NCI-H345 treated with DMSO at 0.1 percent for 48 hours (cell line): ENCODE data around the gene SMAD5.

Source experiments
- DNase-seq: peaks from one replicate; lab custom pipeline; 2025; ENCODE audit not compliant: unreplicated experiment; lab: John Stamatoyannopoulos, UW

The SMAD5 gene

DNA sequence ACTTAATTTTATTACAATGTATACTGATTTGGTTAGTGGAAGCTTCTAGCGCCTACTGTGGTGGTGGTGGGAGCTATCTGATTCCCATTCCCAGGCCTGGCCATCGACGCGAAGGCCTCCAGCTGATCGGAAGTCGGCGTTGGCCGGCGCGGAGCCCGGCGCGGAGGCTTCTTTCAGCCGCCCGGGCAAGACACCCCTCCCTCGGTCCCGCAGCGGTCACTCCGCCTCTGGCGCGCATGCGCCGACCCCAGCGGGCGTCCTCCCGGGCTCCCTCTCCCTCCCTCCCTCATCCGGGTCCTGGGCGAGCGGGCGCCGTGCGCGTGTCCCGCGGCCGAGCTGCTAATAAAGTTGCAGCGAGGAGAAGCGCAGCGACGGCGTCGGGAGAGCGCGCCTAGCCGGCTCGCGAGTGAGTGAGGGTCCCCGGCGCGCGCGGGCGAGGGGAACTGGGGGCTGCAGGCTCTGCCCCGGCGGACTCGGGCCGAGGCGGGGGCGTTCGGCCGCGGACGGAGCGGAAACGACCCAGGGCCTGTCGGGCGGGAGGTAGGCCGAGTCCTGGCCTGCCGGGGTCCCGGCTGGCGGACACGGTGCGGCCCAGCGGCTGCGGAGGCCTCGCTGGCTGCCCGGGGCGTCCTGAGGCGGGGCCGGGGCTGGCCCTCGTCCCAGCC lies at the start of gene SMAD5:
SMAD5 (plus strand) TSS at position 289 of the 665 bp plus-strand sequence. CDS start 20,916 bp downstream, outside the sequence.
- peak; percentile 80 for DNase-seq

DNA sequence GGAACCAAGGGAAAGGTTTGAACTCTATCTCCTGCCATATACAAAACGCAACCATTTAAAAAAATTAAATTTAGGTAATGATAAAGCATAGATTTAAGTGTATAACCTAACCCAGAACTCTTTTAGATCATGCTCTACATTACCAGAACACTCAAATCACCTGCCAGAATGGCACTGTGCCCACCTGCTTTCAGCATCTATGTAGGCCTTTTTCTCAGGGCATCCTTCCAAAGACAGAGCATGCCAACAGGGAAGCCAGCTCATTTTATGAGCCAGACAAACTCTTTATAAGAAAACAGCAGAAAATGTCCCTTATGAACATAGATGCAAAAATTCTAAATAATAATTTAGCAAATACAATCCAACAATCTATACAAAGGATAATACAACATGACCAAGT lies 47.9 kb upstream of the SMAD5 start:
- no peak for DNase-seq

DNA sequence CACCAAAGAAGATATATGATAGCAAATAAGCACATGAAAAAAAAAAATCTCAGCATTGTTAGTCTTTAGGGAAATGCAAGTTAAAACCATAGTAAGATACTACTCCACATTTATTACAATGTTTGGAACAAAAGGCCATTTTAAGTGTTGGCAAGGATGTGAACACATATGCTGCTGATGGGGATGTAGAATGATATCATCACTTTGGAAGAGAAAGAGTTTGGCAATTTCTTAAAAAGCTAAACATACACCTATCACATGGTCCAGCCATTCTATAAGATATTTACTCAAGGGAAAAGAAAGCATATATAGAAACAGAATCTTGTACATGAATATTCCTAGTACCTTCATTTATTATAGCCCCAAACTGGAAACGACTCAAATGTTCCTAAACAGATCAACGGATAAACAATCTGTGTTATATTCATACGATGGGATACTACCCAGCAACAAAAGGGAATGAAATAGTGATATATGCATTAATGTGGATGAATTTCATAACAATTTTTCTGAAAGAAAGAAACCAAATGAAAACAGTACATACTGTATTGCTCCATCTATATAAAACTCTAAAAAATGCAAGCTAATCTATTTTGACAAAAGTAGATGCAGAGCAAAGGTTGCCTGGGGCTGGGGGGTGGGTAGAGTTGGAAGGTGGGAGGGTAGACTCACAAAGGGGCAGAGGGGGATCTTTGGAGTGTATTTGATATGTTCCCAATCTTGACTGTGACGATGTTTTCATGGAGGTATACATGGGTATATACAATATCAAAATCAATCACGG lies 45.7 kb upstream of the SMAD5 start:
- no peak for DNase-seq

DNA sequence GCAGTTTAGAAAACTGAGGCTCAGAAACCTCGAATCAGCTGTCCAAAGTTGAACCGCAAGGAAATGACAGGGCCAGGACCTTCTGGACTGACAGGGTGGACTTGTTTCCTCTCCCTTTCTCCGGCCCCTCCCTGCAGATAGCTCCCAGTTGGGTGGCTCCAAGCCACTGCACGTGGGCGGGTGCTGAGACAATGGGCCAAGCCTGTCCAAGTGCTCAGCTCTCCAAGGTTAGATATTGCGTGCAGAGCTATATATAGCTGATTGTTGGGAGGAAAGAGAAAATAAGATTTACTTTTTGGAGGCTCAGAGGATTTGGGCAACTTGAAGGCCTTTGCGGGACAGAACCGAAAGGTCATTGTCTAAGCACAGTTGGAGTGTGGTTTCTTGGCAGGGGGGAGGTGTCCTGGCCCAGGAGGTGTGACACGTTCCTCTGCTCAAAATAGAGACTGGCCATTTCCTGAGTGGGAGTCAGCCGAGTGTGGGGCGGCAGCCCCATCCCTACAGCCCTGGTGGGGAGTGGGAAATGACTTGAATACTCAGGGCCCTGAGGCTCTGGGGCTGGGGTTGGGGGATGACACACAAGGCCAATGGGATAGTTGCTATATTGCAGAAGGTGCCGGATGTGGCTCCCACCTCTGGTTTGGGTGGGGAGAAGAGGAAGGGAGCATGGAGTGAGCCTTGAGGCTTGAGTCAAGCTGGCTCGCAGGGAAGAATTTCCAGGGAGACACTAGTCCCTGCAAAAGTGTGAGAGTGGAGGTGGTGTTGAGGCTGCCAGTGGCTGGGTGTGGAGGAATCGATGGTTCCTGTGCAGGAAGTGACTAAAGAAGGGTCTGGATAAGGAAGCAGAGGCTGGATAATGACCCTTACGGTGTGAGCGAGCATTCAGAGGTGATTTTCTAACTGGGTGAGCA lies 44.4 kb upstream of the SMAD5 start:
- DNase-seq, result no peak

DNA sequence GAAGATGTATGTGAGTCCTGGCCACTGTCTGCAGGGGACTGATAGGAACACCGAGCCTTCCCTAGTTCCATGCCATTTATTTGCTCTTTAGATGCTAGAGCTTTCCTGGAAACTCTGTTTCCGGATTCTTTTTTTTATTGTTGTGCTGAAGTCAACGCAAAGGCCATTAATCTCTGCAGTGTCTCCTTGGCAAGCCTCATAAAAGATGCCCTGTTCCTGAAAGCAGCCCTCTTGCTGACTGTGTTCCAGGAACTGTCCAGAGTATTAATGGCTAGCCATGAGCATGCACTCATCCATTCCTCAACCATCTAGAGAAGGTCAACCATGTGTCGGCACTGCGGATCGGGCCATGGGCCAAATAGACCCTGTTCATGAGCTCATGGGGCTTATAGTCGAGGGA lies 42.9 kb upstream of the SMAD5 start:
- DNase-seq, result no peak

DNA sequence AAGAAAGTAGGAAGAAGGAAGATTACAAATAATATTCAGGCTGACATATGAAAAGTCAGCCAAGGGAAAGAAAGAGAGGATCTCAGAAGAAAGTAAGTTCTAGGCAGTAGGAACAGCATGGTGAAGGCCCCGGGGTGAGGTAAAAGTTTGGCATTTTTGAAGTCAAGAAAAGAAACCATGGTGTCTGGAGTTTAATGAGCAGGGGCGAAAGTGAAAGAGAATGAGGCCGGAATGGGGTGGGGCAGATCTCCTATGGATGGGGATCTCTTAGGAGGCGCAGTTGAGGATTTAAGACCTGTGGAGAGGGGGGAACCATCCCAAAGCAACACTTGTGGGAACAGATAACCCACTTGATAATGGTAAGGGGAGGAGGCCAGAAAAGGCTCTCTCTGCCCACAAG lies 42.3 kb upstream of the SMAD5 start:
- no peak for DNase-seq

DNA sequence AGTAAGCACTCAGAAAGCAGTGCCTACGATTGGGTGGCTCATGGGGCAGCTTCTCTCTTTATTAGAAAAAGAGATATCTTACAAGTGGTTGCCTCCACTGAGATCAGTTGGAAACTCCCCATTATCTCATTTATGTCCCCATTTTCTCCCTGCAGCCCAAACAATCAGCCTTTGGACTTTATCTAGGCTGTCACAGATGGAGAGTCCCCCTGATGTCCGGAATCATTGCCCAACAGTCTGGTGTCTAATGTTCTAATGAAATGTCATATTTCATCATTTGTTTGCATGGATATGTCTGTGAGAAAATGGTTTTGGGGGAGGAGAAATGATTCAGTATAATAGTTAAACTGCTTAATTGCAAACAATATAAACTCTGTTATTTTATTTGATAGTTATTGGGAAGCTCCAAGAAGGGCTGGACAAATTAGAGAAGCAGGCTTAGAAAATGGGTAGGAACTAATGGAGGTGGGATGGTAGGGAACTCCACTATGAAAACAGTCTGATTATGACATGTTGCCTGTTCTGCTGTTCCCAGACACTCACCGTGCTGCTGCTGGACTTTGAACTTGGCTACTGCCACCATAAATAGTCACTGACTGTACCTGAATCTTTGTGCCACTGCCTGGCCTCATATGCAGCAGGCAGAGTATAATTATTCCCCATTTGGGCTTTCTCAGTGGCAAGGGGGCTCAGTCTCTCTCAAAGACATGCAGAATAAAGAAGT lies 38.3 kb upstream of the SMAD5 start:
- no peak for DNase-seq

DNA sequence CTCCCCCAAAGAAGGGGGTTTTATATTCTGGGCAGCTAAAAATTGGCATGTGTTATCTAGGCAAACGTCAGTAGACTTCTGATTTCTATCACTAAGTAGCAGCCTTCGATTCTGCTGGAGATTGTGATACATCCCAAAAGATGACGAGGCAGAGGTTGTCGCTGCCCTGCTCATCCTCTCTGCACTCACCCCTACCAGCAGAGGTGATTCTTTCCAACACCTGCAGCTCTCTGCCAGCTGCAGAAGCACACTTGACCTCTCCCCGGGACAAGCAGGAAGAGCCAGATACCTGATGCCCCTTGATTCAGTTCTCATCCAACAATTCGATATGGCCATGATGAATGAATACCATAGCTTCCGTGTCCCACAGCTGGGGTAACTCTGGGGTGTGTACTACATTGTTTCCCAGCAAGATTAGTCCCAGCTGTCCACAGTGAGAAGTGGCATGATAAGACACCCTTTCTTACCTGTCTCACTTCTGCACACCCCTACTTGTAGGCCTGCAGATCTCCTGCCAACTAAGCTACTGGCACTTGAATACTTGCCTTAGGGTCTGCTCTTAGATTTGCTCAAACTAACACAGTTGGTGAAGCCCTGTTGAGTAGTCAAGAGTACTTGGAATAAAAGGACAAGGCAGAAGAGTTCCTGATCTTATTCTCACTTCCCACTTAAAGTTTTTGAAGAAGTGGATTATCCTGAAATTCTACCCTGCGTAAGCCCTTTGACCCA lies 37.6 kb upstream of the SMAD5 start:
- peak; percentile 16 for DNase-seq

DNA sequence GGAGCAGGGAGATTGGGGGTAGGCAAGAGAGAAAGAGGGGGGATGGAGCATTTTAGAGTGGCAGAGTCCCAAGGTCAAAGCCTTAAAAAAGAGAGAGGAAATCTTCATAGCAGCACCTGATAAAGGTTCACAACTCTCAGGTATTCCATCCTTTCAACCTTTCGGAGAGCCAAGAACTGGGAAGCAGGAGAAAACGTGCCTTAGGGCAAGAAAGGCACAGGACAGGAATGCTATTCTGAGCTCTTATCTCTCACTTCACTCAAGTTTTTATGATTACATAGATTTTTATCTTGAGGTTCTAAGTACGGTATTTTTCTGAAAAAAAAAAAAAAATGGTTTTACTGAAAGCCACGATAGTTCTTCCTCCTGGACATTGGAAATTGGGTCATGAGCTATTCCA lies 34.5 kb upstream of the SMAD5 start:
- no peak for DNase-seq

DNA sequence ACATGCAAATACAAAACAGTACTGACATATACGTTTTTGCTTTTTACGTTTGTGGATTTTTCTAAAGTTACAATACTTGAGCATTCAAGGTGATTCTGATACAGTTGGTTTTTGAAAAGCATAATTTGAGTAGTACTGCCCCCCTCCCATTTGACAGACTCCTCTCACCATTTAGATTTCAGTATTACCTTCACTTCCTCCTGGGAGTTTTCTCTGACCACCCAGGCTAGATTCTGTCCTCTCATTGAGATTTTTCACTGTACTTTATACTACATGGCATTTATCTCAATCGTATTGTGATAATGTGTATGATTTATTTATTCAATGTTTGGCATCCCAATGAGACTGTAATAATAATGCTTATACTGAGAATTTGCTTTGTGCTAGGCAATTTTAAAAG lies 32.8 kb upstream of the SMAD5 start:
- no peak for DNase-seq

DNA sequence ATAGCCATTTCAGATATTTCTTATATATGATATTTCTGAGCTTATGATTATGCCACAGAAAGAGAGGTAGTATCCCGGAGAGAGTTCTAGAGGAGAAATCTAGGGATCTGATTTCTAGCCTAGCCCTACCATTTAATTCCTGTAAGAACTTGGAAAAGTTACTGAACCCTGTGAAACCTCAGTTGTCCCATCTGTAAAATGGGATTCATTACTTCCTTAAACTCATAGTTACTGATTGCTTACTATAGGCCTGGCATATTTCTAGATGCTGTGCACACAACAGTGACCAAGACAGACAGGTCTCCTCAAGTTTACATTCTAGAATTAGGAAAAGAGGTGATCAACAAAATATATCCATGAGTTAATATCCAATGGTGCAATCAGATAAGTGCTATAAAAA lies 30.8 kb upstream of the SMAD5 start:
- no peak for DNase-seq

DNA sequence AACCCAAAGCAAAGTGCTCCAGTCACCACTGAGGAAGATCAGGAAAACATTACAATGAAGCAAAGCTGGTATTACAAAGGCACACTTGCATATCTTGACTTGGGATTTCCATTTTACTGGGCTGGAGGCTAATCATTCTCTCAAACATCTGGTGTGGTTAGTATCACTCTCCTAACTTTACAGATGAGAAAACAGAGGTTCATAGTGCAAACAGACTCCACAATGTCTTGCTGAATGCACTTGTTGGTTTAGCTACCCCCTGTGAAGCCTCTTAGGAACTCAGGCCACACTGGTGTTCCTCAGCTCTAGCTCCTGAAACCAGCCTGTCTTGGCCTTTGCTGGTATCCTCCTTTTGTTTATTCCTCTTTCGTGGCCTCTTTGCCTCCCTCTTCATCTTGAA lies 29.5 kb upstream of the SMAD5 start:
- DNase-seq, result no peak

DNA sequence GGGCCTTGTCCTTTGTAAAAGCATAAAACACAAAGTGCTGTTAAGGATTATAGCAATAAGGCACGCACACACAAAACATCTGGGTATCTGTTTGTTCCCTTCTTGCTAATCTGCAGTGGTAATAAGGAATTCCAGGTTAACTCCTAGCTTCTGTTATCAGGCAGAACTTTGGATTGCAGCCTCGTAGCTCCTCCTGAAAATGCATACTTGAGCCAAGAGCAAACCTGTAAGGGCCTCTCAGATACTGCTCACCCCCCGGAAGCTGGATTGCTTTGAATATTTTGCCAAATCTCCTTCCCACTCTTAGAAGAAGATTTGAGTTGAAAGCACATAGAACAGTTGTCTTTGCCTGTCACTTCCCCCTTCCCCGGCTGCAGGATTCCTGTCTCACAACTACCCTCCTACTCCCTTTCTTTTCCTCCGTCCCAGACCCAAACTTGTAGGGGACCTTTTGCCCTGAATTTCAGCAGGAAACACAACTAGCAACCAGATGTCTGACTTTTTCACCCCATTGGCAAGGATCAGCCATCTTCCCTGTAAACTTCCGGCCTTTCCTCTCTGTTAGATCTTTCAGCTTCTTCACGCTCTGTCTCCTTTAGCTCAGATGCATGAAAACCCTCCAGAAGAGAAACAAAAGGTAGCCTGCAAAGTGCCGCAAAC lies 28.2 kb upstream of the SMAD5 start:
- DNase-seq, result no peak

DNA sequence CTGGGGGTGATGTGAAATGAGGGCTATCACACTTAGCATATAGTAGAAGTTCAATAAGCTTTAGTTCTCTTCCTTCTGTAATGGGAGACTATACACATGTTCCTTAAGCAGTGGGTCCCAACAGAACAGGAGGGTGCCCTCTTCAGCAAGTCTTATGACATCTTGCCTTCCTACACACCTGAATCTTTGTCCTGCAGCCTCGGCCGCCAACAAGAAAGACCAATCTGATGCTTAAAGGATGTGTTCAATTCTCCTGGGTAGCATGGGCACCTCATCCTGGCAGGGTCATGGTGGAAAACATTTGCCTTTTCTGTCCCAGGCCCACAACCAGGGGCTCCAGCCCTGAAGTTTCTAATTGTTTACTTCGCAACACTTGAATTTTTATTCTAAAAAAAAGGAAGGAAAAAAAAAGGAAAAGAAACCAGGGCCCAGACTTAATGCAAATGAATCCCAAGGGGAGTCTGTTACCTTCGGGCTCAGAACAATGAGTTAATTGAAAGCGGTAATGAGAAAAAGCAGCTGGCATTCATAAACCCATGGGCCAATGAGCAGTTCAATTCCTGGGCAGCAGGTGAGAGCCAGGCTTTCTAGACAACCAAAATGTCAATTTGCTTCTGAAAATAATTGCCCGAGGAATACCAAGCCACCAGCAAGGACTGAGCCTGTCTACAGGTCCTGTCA lies 26.2 kb upstream of the SMAD5 start:
- DNase-seq, result no peak

DNA sequence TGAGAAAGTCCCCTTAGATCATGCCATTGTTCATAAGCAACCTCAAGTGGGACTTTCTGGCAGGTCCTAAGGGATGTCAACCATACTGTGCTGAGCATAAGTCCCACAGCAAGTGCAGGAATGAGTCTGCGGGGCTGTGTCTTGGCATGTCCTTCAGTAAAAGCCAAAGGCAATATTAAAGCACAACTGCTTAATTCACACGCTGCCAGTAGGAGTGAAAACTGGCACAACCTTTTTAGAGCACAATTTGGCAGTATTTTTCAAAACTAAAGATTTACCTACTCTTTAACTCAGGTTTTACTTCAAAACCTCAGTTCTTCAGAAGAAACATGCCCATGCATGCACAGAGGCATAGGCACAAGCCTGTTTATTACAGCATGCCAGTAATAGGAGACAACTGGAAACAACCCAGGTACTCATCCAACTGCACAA lies 24.4 kb upstream of the SMAD5 start:
- no peak for DNase-seq

DNA sequence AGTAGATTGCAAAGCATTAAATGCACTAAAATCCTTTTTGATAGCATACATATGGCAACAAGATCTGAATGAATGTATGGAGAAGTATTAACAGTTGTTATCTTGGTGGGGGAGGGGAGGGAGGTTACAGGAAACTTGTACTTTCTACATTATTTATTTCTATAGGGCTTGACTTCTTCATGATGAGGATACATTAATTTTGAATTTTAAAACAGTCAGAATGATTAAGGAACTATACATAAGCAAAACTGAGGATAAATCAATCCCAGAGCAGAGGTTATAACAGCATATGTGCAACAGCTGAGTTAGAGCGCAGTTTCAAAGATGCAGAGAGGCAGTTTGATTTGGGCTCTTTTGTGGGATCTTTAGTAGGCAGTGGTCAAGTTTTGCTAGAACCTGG lies 23.9 kb upstream of the SMAD5 start:
- no peak for DNase-seq

DNA sequence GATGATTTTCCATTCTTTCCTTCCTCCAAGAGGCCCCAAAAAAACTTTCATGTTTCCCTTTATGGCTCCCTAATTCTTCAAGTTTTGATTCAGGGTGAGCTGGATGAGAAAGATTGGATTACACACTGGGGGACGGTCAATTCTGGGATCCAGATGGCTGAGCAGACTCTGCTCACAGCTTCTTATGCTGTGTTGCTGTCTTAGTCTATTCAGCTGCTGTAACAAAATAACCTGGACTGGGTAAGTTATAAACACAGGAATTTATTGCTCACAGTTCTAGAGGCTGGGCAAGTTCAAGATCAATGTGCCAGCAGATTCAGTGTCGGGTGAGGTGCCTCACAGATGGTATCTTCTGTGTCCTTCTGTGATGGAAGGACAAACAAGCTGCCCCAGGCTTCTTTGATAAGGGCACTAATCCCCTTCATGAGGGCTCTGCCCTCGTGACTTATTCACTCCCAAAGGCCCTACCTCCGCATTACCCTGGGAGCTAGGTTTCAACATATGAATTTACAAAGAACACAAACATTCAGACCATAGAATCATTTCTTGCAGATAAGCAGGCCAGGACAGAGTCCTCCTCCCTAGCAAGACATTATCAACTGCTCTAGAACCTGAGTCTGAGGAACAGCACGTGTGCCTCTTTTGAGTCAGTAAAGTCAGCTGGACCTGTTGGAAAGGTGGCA lies 23.1 kb upstream of the SMAD5 start:
- no peak for DNase-seq

DNA sequence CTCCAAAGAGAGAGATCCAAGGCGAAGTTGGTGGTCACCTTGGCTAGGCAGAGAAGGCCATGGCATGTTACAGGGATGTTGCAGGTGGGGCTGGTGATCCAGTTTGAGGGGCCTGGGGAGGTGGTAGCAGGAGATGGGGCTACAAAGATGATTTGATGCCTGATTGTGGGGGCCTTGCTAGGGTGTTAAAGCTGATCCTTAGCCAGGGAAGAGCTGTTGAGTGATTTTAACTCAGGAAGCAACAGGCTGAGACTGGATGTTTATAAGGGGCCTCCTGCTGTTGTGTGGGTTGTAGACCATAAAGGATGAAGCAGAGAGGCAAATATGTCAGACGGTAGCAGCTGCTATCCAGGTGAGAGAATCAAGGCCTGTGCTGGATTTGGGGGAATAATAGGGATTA lies 19.0 kb upstream of the SMAD5 start:
- DNase-seq, result peak; percentile 35
